ENCODE results near the gene PMIS2.

Gene PMIS2

DNA sequence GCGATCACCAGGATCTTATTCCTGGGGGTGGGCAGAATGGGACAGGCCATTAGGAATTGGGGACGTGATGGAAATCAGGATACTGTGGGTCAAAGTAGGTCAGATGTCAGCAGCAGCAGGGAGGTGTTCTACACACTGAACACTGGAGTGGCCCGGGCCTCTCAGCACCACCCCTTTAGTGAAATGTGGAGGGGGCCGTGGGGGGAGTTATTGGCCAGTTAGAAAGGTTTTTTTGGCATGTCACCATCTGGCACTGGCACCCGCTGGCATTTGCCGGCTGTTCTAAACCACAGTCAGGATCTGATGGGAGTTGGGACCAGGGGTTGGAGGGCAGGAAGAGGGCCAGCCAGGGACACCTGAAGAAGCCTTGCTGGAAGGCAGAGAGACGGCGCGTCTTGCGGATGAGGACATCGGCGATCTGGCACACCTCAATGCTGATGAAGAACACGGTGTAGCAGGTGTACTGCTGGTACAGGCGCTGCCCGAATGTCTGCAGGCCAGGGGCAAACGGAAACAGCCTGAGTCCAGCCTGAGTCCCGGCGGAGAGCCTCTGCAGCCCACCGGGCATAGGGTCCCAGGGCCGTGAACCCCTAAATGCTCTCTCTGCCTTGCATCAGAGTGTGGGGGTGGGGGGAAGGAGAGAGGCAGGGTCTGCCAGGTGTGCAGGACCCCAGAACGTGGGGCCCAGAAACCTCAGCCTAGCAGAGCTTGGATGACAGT lies 34.7 kb upstream of the PMIS2 start:
- Histone ChIP-seq H2BK5ac (ENCODE audit: low read depth, low read length, poor library complexity) (no peak overlapping the region), H3K23ac (ENCODE audit: low read length) (no peak overlapping the region), H3K9me3 (ENCODE audit: insufficient read depth, low read depth, low read length) (no peaks in the 10 kb centered on the region), H4K12ac (ENCODE audit: low read depth, low read length) (no peak overlapping the region), H3K9ac (ENCODE audit: low read length) (no peak overlapping the region), H2BK12ac (ENCODE audit: low read length) (no peak overlapping the region), H3K4me3 (ENCODE audit: low read depth, low read length) (no peak overlapping the region), H3K18ac (ENCODE audit: low read length) (no peak overlapping the region), H3K4ac (ENCODE audit: low read depth, low read length) (no peak overlapping the region), H3K27ac (ENCODE audit: low read depth, low read length) (no peak overlapping the region), H3K4me1 (ENCODE audit: control insufficient read depth in 1 of 2, insufficient read depth in 2 of 2, low read length in 2 of 2) (peaks cover 2 to 5% of the 10 kb centered on the region in 2 experiments), H4K8ac (ENCODE audit: low read depth, low read length) (no peak overlapping the region), H3K36me3 (ENCODE audit: control insufficient read depth in 1 of 2, insufficient read depth in 2 of 2, low read length in 2 of 2) (peaks cover 10% of the 10 kb centered on the region in 2 experiments), H2AFZ (ENCODE audit: insufficient read depth, low read length, poor library complexity) (no peak overlapping the region), H2AK5ac (ENCODE audit: low read length) (no peak overlapping the region), H3K14ac (ENCODE audit: low read length) (no peak overlapping the region), H4K91ac (ENCODE audit: low read depth, low read length) (no peak overlapping the region), H3K79me2 (ENCODE audit: control insufficient read depth, insufficient read depth, low read length, poor library complexity) (no peaks in the 10 kb centered on the region), H3K27me3 (ENCODE audit: insufficient read depth, low read length) (no peaks in the 10 kb centered on the region), H2BK120ac (ENCODE audit: insufficient read depth, low read length, poor library complexity) (no peak overlapping the region), H3K79me1 (ENCODE audit: low read length) (no peaks in the 10 kb centered on the region), H3K4me2 (ENCODE audit: low read length) (no peak overlapping the region)
- DNase-seq = no peak
- WGBS (ENCODE audit: extremely low coverage, insufficient coverage, insufficient read length) = no CpG with 5 or more reads among the region's 21 CpGs

GRCh38 chr19:35552534-35553384 lies 33.2 kb upstream of the PMIS2 start:
- no CpG with 5 or more reads among the region's 13 CpGs for WGBS (ENCODE audit: extremely low coverage, insufficient coverage, insufficient read length)
- H3K23ac ChIP-seq (ENCODE audit: low read length) = peak overlapping the region; percentile 5
- no peak overlapping the region for H4K12ac ChIP-seq (ENCODE audit: low read depth, low read length)
- H3K4me2 ChIP-seq (ENCODE audit: low read length) = no peak overlapping the region
- no peaks in the 10 kb centered on the region for H3K9me3 ChIP-seq (ENCODE audit: insufficient read depth, low read depth, low read length)
- H3K79me2 ChIP-seq (ENCODE audit: control insufficient read depth, insufficient read depth, low read length, poor library complexity) = no peaks in the 10 kb centered on the region
- no peaks in the 10 kb centered on the region for H3K79me1 ChIP-seq (ENCODE audit: low read length)
- H3K27ac ChIP-seq (ENCODE audit: low read depth, low read length) = no peak overlapping the region
- H3K4me3 ChIP-seq (ENCODE audit: low read depth, low read length) = no peak overlapping the region
- H3K4ac ChIP-seq (ENCODE audit: low read depth, low read length) = no peak overlapping the region
- H4K8ac ChIP-seq (ENCODE audit: low read depth, low read length) = no peak overlapping the region
- no peak overlapping the region for H2BK5ac ChIP-seq (ENCODE audit: low read depth, low read length, poor library complexity)
- H2BK120ac ChIP-seq (ENCODE audit: insufficient read depth, low read length, poor library complexity) = no peak overlapping the region
- no peak overlapping the region for H2AK5ac ChIP-seq (ENCODE audit: low read length)
- DNase-seq = no peak
- H3K27me3 ChIP-seq (ENCODE audit: insufficient read depth, low read length) = no peaks in the 10 kb centered on the region
- H3K18ac ChIP-seq (ENCODE audit: low read length) = no peak overlapping the region
- H3K4me1 ChIP-seq (ENCODE audit: control insufficient read depth in 1 of 2, insufficient read depth in 2 of 2, low read length in 2 of 2) = peaks cover 0 to 5% of the 10 kb centered on the region in 2 experiments
- H3K9ac ChIP-seq (ENCODE audit: low read length) = no peak overlapping the region
- H3K36me3 ChIP-seq (ENCODE audit: control insufficient read depth in 1 of 2, insufficient read depth in 2 of 2, low read length in 2 of 2) = peaks cover 4 to 6% of the 10 kb centered on the region in 2 experiments
- no peak overlapping the region for H3K14ac ChIP-seq (ENCODE audit: low read length)
- H2AFZ ChIP-seq (ENCODE audit: insufficient read depth, low read length, poor library complexity) = no peak overlapping the region
- no peak overlapping the region for H4K91ac ChIP-seq (ENCODE audit: low read depth, low read length)
- H2BK12ac ChIP-seq (ENCODE audit: low read length) = no peak overlapping the region

DNA sequence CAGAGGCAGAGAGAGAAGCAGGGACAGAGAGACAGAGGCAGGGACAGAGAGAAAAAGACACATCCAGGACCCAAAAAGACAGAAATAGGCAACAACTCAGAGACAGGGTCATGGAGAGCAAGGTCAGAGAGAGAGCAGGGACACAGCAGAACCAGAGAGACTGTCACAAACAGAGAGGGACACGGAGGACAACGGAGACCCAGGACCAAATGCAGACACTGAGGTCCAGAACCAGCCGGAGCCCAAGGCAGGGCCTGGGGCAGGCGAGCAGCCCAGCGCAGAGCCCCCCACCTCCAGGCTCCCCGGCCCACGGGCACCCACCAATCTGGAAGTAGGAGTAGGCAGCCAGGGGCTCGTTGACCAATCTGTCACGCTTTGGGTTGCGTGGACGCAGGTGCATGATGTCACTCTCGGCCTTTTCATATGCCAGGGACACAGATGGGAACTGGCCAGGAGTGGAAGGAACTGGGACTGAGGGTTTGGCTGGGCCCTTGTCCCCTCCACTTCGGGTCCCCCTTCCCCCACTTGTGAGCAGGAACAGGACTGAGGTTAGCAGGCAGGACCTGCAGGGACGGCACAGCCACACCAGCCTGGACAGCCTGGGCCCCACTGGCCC lies 32.5 kb upstream of the PMIS2 start:
- peaks cover 7% of the 10 kb centered on the region for H3K27me3 ChIP-seq (ENCODE audit: insufficient read depth, low read length)
- H3K14ac ChIP-seq (ENCODE audit: low read length) = no peak overlapping the region
- no peak overlapping the region for H4K8ac ChIP-seq (ENCODE audit: low read depth, low read length)
- H3K27ac ChIP-seq (ENCODE audit: low read depth, low read length) = no peak overlapping the region
- WGBS (ENCODE audit: extremely low coverage, insufficient coverage, insufficient read length) = no CpG with 5 or more reads among the region's 14 CpGs
- no peak overlapping the region for H3K18ac ChIP-seq (ENCODE audit: low read length)
- H3K23ac ChIP-seq (ENCODE audit: low read length) = peak overlapping the region; percentile 5
- H2BK5ac ChIP-seq (ENCODE audit: low read depth, low read length, poor library complexity) = no peak overlapping the region
- no peak overlapping the region for H2AFZ ChIP-seq (ENCODE audit: insufficient read depth, low read length, poor library complexity)
- H2AK5ac ChIP-seq (ENCODE audit: low read length) = no peak overlapping the region
- no peak overlapping the region for H3K4ac ChIP-seq (ENCODE audit: low read depth, low read length)
- H4K12ac ChIP-seq (ENCODE audit: low read depth, low read length) = no peak overlapping the region
- no peak overlapping the region for H4K91ac ChIP-seq (ENCODE audit: low read depth, low read length)
- no peak overlapping the region for H2BK120ac ChIP-seq (ENCODE audit: insufficient read depth, low read length, poor library complexity)
- H3K4me2 ChIP-seq (ENCODE audit: low read length) = no peak overlapping the region
- H3K79me1 ChIP-seq (ENCODE audit: low read length) = no peaks in the 10 kb centered on the region
- H3K9me3 ChIP-seq (ENCODE audit: insufficient read depth, low read depth, low read length) = peaks cover 7% of the 10 kb centered on the region
- no peaks in the 10 kb centered on the region for H3K79me2 ChIP-seq (ENCODE audit: control insufficient read depth, insufficient read depth, low read length, poor library complexity)
- peaks cover 2 to 3% of the 10 kb centered on the region in 2 experiments for H3K4me1 ChIP-seq (ENCODE audit: control insufficient read depth in 1 of 2, insufficient read depth in 2 of 2, low read length in 2 of 2)
- no peak overlapping the region for H2BK12ac ChIP-seq (ENCODE audit: low read length)
- H3K4me3 ChIP-seq (ENCODE audit: low read depth, low read length) = no peak overlapping the region
- no peak for DNase-seq
- peaks cover 4 to 6% of the 10 kb centered on the region in 2 experiments for H3K36me3 ChIP-seq (ENCODE audit: control insufficient read depth in 1 of 2, insufficient read depth in 2 of 2, low read length in 2 of 2)
- H3K9ac ChIP-seq (ENCODE audit: low read length) = no peak overlapping the region

DNA sequence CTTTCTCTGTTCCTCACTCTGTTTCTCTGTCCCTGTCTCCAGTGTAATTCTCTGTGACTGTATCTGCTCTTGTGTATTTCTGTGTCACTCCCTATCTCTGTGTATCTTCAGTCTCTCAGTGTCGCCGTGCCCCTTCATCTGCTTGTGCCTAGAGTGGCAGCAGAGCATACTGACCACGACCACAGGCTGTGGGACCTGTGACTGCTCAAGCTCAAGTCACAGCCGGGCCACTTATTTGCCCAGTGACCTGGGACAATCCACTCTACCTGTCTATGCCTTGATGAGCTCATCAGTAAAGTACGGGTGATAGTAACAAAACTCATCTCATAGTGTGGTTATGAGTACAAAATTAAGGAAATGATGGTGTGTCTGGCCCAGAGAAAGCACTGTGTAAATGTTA lies 31.9 kb upstream of the PMIS2 start:
- H3K79me1 ChIP-seq (ENCODE audit: low read length) = no peaks in the 10 kb centered on the region
- no peak overlapping the region for H2AK5ac ChIP-seq (ENCODE audit: low read length)
- DNase-seq = no peak
- no peak overlapping the region for H3K14ac ChIP-seq (ENCODE audit: low read length)
- H3K4me2 ChIP-seq (ENCODE audit: low read length) = no peak overlapping the region
- H3K27ac ChIP-seq (ENCODE audit: low read depth, low read length) = no peak overlapping the region
- H3K4me3 ChIP-seq (ENCODE audit: low read depth, low read length) = no peak overlapping the region
- peaks cover 2 to 3% of the 10 kb centered on the region in 2 experiments for H3K4me1 ChIP-seq (ENCODE audit: control insufficient read depth in 1 of 2, insufficient read depth in 2 of 2, low read length in 2 of 2)
- H3K9ac ChIP-seq (ENCODE audit: low read length) = no peak overlapping the region
- no peaks in the 10 kb centered on the region for H3K79me2 ChIP-seq (ENCODE audit: control insufficient read depth, insufficient read depth, low read length, poor library complexity)
- peaks cover 4 to 6% of the 10 kb centered on the region in 2 experiments for H3K36me3 ChIP-seq (ENCODE audit: control insufficient read depth in 1 of 2, insufficient read depth in 2 of 2, low read length in 2 of 2)
- H2BK12ac ChIP-seq (ENCODE audit: low read length) = no peak overlapping the region
- H3K18ac ChIP-seq (ENCODE audit: low read length) = no peak overlapping the region
- H2AFZ ChIP-seq (ENCODE audit: insufficient read depth, low read length, poor library complexity) = no peak overlapping the region
- H2BK5ac ChIP-seq (ENCODE audit: low read depth, low read length, poor library complexity) = no peak overlapping the region
- H3K23ac ChIP-seq (ENCODE audit: low read length) = no peak overlapping the region
- no peak overlapping the region for H4K12ac ChIP-seq (ENCODE audit: low read depth, low read length)
- no peak overlapping the region for H3K4ac ChIP-seq (ENCODE audit: low read depth, low read length)
- peaks cover 13% of the 10 kb centered on the region for H3K27me3 ChIP-seq (ENCODE audit: insufficient read depth, low read length)
- H2BK120ac ChIP-seq (ENCODE audit: insufficient read depth, low read length, poor library complexity) = no peak overlapping the region
- no peak overlapping the region for H4K8ac ChIP-seq (ENCODE audit: low read depth, low read length)
- H4K91ac ChIP-seq (ENCODE audit: low read depth, low read length) = no peak overlapping the region
- H3K9me3 ChIP-seq (ENCODE audit: insufficient read depth, low read depth, low read length) = peaks cover 10% of the 10 kb centered on the region
- no CpG with 5 or more reads among the region's 5 CpGs for WGBS (ENCODE audit: extremely low coverage, insufficient coverage, insufficient read length)

Data from trophoblast cell (in vitro differentiated cells and primary cell).